Neural cell (in vitro differentiated cells): ENCODE results near the gene WNT6. TPM values are rescaled to one million over a fixed set of nuclear protein-coding genes. Genes with fewer than 3 reads are reported as not detected.

Source experiments
- H2AFZ ChIP-seq: fragments of 200-600, 300-800 bp; sonication (generic), shearing (Covaris generic); 2 replicates; pipeline ENCODE4 v1.6.0; 2014; ENCODE audit warnings: low read depth, mild to moderate bottlenecking, antibody characterized with exemption, low read length, moderate library complexity
- H3F3A ChIP-seq: fragments of 200-600 bp; shearing (Covaris generic); 2 replicates; pipeline ENCODE4 v1.6.1; 2016; ENCODE audit warnings: mild to moderate bottlenecking, moderate library complexity, mixed read lengths, antibody characterized with exemption, low read length; ENCODE audit not compliant: insufficient read depth, poor library complexity, severe bottlenecking
- H3K27ac ChIP-seq: fragments of 200-600, 300-800 bp; sonication (generic), shearing (Covaris generic); 2 replicates; pipeline ENCODE4 v1.5.1; 2014; ENCODE audit warnings: mild to moderate bottlenecking, low read length, moderate library complexity
- H3K27me3 ChIP-seq: fragments of 300-800, 200-600 bp; sonication (generic), shearing (Covaris generic); 2 replicates; pipeline ENCODE4 v1.6.0; 2014; ENCODE audit warnings: mild to moderate bottlenecking, low read depth, low read length, moderate library complexity; ENCODE audit not compliant: insufficient read depth
- H3K36me3 ChIP-seq: fragments of 300-800, 200-600 bp; sonication (generic), shearing (Covaris generic); 2 replicates; pipeline ENCODE4 v1.5.1; 2014; ENCODE audit warnings: mild to moderate bottlenecking, antibody characterized with exemption, low read length, moderate library complexity; ENCODE audit not compliant: insufficient read depth
- H3K4me2 ChIP-seq: fragments of 300-800, 200-600 bp; sonication (generic), shearing (Covaris generic); 2 replicates; pipeline ENCODE4 v1.6.0; 2014; ENCODE audit warnings: mild to moderate bottlenecking, low read length
- H3K4me3 ChIP-seq: fragments of 300-800, 200-600 bp; sonication (generic), shearing (Covaris generic); 2 replicates; pipeline ENCODE4 v1.5.1; 2014; ENCODE audit warnings: mild to moderate bottlenecking, low read length, moderate library complexity
- H3K79me2 ChIP-seq: fragments of 200-600 bp; shearing (Covaris generic); replicated peaks from 2 replicates; pipeline ENCODE4 v1.6.0; 2014; ENCODE audit warnings: mild to moderate bottlenecking, low read length, moderate library complexity; ENCODE audit not compliant: insufficient read depth
- H3K9ac ChIP-seq: fragments of 300-800, 200-600 bp; sonication (generic), shearing (Covaris generic); 2 replicates; pipeline ENCODE4 v1.6.1; 2016; ENCODE audit warnings: mild to moderate bottlenecking, low read length, mixed read lengths
- H3K9me2 ChIP-seq: fragments of 200-600 bp; shearing (Covaris generic); 2 replicates; pipeline ENCODE4 v1.6.1; 2016; ENCODE audit warnings: mild to moderate bottlenecking, low read length, mixed read lengths; ENCODE audit not compliant: insufficient read depth
- H3K9me3 ChIP-seq: fragments of 200-600, 300-800 bp; sonication (generic), shearing (Covaris generic); 2 replicates; pipeline ENCODE4 v1.6.1; 2016; ENCODE audit warnings: mild to moderate bottlenecking, mixed run types, low read length, moderate library complexity, mixed read lengths
- H4K20me1 ChIP-seq: fragments of 200-600 bp; shearing (Covaris generic); 2 replicates; pipeline ENCODE4 v1.6.1; 2016; ENCODE audit warnings: mild to moderate bottlenecking, mixed run types; ENCODE audit not compliant: insufficient read depth
- CTCF ChIP-seq: fragments of 450-650 bp; IDR thresholded peaks from 2 replicates; pipeline ENCODE4 v1.5.1; 2014; ENCODE audit warnings: antibody characterized with exemption, mild to moderate bottlenecking, moderate library complexity; ENCODE audit not compliant: poor library complexity, severe bottlenecking
- EP300 ChIP-seq: fragments of 450-650 bp; conservative IDR thresholded peaks from 2 replicates; pipeline ENCODE4 v1.6.1; 2014; ENCODE audit warnings: antibody characterized with exemption, mild to moderate bottlenecking, moderate library complexity; ENCODE audit not compliant: poor library complexity, severe bottlenecking
- EZH2 ChIP-seq: fragments of 200-600, 300-800 bp; shearing (Covaris generic), sonication (generic); IDR thresholded peaks from 2 replicates; pipeline ENCODE4 v1.6.1; 2014; ENCODE audit warnings: antibody characterized with exemption, low read length, borderline replicate concordance, mild to moderate bottlenecking; ENCODE audit not compliant: insufficient read depth, poor library complexity, severe bottlenecking
- MXI1 ChIP-seq: fragments of 450-650 bp; conservative IDR thresholded peaks from 2 replicates; pipeline ENCODE4 v1.6.1; 2014; ENCODE audit warnings: antibody characterized with exemption, mild to moderate bottlenecking; ENCODE audit not compliant: poor library complexity, severe bottlenecking
- POLR2AphosphoS5 ChIP-seq: IDR thresholded peaks from 2 replicates; pipeline ENCODE4 v1.6.1; 2012
- RAD21 ChIP-seq: fragments of 450-650 bp; conservative IDR thresholded peaks from 2 replicates; pipeline ENCODE4 v1.6.1; 2014; ENCODE audit warnings: antibody characterized with exemption, mild to moderate bottlenecking, moderate library complexity
- REST ChIP-seq: IDR thresholded peaks from 2 replicates; pipeline ENCODE4 v1.6.1; 2012; ENCODE audit warnings: borderline replicate concordance
- SMC3 ChIP-seq: fragments of 450-650 bp; conservative IDR thresholded peaks from 2 replicates; pipeline ENCODE4 v1.6.1; 2014; ENCODE audit warnings: antibody characterized with exemption, mild to moderate bottlenecking, moderate library complexity; ENCODE audit not compliant: poor library complexity
- TAF1 ChIP-seq: IDR thresholded peaks from 2 replicates; pipeline ENCODE4 v1.6.1; 2012; ENCODE audit warnings: low read depth
- polyA plus RNA-seq: library from polyadenylated mRNA; depleted of rRNA; stranded (reverse); fragments of >200 nt; gene quantifications from 2 replicates; pipeline ENCODE4 v1.2.3, GENCODE V29; 2014

The WNT6 gene
- polyA plus RNA-seq, 1 donor from 2014 or later: not detected

GRCh38 chr2:218902427-218902826, 42.8 kb downstream of the WNT6 start:
- Histone ChIP-seq H3K9me3 (peaks cover 6% of the 10 kb centered on the region), H3K27ac (no peak overlapping the region), H3K36me3 (no peaks in the 10 kb centered on the region), H3K9ac (no peak overlapping the region), H4K20me1 (no peaks in the 10 kb centered on the region), H3K9me2 (no peaks in the 10 kb centered on the region), H3K4me3 (no peak overlapping the region), H3K79me2 (no peaks in the 10 kb centered on the region), H3F3A (no peaks in the 10 kb centered on the region), H3K27me3 (peaks cover 80% of the 10 kb centered on the region), H2AFZ (no peak overlapping the region), H3K4me2 (no peak overlapping the region)
- TF ChIP-seq REST (no peak), MXI1 (no peak), EZH2 (no peak), TAF1 (no peak), SMC3 (no peak), RAD21 (no peak), CTCF (no peak), EP300 (no peak), POLR2AphosphoS5 (no peak)

- H2AFZ ChIP-seq: no peak overlapping the region
- no peak overlapping the region for H3K4me3 ChIP-seq
- H3K36me3 ChIP-seq: no peaks in the 10 kb centered on the region
- no peaks in the 10 kb centered on the region for H4K20me1 ChIP-seq
- no peaks in the 10 kb centered on the region for H3F3A ChIP-seq
- H3K79me2 ChIP-seq: no peaks in the 10 kb centered on the region
- TF ChIP-seq SMC3 (no peak), POLR2AphosphoS5 (no peak), EP300 (no peak), TAF1 (no peak), RAD21 (no peak), CTCF (no peak), REST (no peak), EZH2 (no peak), MXI1 (no peak)
- H3K27ac ChIP-seq: no peak overlapping the region
- H3K9ac ChIP-seq: no peak overlapping the region
- peaks cover 63% of the 10 kb centered on the region for H3K27me3 ChIP-seq
- H3K4me2 ChIP-seq: no peak overlapping the region
- no peaks in the 10 kb centered on the region for H3K9me2 ChIP-seq
- peaks cover 6% of the 10 kb centered on the region for H3K9me3 ChIP-seq
These were observed 44.6 kb downstream of the WNT6 start for GRCh38 chr2:218904176-218904575.
